ENCODE results near the gene CD200.
A peak's percentile ranks its signal among the peaks of the same experiment; 100 is the strongest.
"Not testable (repeated sequence)": the region's sequence is repeated elsewhere in the genome, so short reads cannot be mapped to it uniquely, and the experiment has no call there.

CD200 gene

GRCh38 chr3:112397556-112397955 lies 64.6 kb downstream of the CD200 start:
- no peak for DNase-seq
- Mint-ChIP-seq H3K4me1 (ENCODE audit: low read depth) (peaks cover 23% of the 10 kb centered on the region), H3K27me3 (no peaks in the 10 kb centered on the region), H3K27ac (no peak overlapping the region), H3K9me3 (peaks cover 6% of the 10 kb centered on the region), H3K4me3 (no peak overlapping the region), H3K36me3 (ENCODE audit: low read depth) (no peaks in the 10 kb centered on the region)

- Mint-ChIP-seq H3K27me3 (no peaks in the 10 kb centered on the region), H3K36me3 (ENCODE audit: low read depth) (no peaks in the 10 kb centered on the region), H3K9me3 (no peaks in the 10 kb centered on the region), H3K27ac (no peak overlapping the region), H3K4me1 (ENCODE audit: low read depth) (peaks cover 11% of the 10 kb centered on the region), H3K4me3 (no peak overlapping the region)
- DNase-seq, result no peak
Observed at GRCh38 chr3:112399064-112399463, 66.1 kb downstream of the CD200 start.

DNA sequence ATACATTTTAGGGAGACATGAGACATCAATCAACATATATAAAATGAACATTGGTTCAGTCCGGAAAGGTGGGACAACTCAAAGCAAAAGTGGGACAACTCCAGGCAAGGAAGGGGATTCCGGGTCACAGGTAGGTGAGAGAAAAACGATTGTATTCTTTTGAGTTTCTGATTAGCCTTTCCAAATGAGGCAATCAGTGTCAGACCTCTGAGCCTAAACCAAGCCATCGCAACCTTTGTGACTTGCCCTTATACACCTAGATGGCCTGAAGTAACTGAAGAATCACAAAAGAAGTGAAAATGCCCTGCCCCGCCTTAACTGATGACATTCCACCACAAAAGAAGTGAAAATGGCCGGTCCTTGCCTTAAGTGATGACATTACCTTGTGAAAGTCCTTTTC lies 66.6 kb downstream of the CD200 start:
- not testable (repeated sequence) for H3K4me1 Mint-ChIP-seq (ENCODE audit: low read depth); H3K27ac Mint-ChIP-seq; H3K36me3 Mint-ChIP-seq (ENCODE audit: low read depth); H3K9me3 Mint-ChIP-seq; H3K27me3 Mint-ChIP-seq; DNase-seq; H3K4me3 Mint-ChIP-seq

DNA sequence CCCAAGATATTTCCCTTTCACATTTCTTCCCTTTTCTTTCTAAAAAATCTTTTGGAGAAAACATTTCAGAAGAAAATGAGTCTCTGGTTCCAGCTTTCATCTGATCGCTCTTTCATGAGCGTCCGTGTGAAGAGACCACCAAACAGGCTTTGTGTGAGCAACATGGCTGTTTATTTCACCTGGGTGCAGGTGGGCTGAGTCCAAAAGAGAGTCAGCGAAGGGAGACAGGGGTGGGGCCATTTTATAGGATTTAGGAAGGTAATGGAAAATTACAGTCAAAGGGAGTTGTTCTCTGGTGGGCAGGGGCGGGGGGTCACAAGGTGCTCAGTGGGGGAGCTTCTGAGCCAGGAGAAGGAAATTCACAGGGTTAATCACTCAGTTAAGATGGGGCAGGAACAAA lies 67.4 kb downstream of the CD200 start:
- DNase-seq, H3K9me3 Mint-ChIP-seq, H3K27ac Mint-ChIP-seq: not testable (repeated sequence)

DNA sequence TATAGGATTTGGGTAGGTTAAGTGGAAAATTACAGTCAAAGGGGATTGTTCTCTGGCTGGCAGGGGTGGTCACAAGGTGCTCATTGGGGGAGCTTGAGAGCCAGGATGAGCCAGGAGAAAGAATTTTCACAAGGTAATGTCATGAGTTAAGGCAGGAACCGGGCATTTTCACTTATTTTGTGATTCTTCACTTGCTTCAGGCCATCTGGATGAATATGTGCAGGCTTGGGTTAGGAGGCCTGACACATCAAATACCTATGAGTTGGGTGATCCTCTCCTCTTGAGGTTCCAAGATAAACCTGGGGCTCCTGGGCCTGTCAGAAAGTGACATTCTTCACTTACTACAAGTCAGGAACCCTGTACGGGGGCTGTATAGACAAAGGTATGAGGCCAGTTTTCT lies 68.7 kb downstream of the CD200 start:
- H3K9me3 Mint-ChIP-seq, result no peaks in the 10 kb centered on the region
- peaks cover 11% of the 10 kb centered on the region for H3K4me1 Mint-ChIP-seq (ENCODE audit: low read depth)
- no peaks in the 10 kb centered on the region for H3K27me3 Mint-ChIP-seq
- no peak overlapping the region for H3K27ac Mint-ChIP-seq
- no peak overlapping the region for H3K4me3 Mint-ChIP-seq
- no peak for DNase-seq
- no peaks in the 10 kb centered on the region for H3K36me3 Mint-ChIP-seq (ENCODE audit: low read depth)

More for the DNA sequence above, 67.4 kb downstream of the CD200 start:
- not testable (repeated sequence) for H3K4me3 Mint-ChIP-seq; H3K36me3 Mint-ChIP-seq (ENCODE audit: low read depth); H3K4me1 Mint-ChIP-seq (ENCODE audit: low read depth); H3K27me3 Mint-ChIP-seq

DNA sequence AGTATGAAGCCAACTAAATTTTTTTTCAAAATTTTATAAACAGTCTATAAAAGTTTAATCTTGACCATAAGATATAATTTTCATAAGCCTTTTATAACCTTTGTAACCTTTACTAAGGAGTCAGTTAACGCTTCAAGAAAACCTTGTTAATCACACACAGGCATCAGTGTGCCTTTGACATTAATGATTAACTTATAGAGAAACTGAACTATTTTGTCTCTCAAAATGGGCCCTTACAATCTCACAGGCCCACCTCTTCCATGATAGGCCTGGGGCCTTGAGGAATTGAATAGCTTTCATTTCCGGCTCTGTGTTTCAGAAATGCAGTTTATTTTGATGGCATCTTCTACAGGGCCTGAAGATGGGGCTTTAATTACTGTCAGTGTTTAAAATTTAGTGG lies 70.1 kb downstream of the CD200 start:
- Mint-ChIP-seq H3K4me3 (no peak overlapping the region), H3K36me3 (ENCODE audit: low read depth) (no peaks in the 10 kb centered on the region), H3K9me3 (no peaks in the 10 kb centered on the region), H3K4me1 (ENCODE audit: low read depth) (peaks cover 20% of the 10 kb centered on the region), H3K27ac (no peak overlapping the region), H3K27me3 (no peaks in the 10 kb centered on the region)
- DNase-seq, result no peak

GRCh38 chr3:112404924-112405549 lies 72.1 kb downstream of the CD200 start:
- peaks cover 21% of the 10 kb centered on the region for H3K4me1 Mint-ChIP-seq (ENCODE audit: low read depth)
- H3K27ac Mint-ChIP-seq; H3K36me3 Mint-ChIP-seq (ENCODE audit: low read depth); DNase-seq; H3K9me3 Mint-ChIP-seq; H3K27me3 Mint-ChIP-seq; H3K4me3 Mint-ChIP-seq: not testable (repeated sequence)

- Mint-ChIP-seq H3K4me3 (no peak overlapping the region), H3K9me3 (no peaks in the 10 kb centered on the region), H3K4me1 (ENCODE audit: low read depth) (peaks cover 21% of the 10 kb centered on the region), H3K36me3 (ENCODE audit: low read depth) (no peaks in the 10 kb centered on the region), H3K27me3 (no peaks in the 10 kb centered on the region), H3K27ac (no peak overlapping the region)
- DNase-seq, result no peak
Observed at GRCh38 chr3:112405845-112406244, 72.9 kb downstream of the CD200 start.

GRCh38 chr3:112407214-112407887 lies 74.4 kb downstream of the CD200 start:
- peak overlapping the region; percentile 23 for H3K27ac Mint-ChIP-seq
- H3K4me1 Mint-ChIP-seq (ENCODE audit: low read depth), result peaks cover 22% of the 10 kb centered on the region
- no peaks in the 10 kb centered on the region for H3K27me3 Mint-ChIP-seq
- DNase-seq, result no peak
- no peak overlapping the region for H3K4me3 Mint-ChIP-seq
- H3K36me3 Mint-ChIP-seq (ENCODE audit: low read depth), result no peaks in the 10 kb centered on the region
- H3K9me3 Mint-ChIP-seq, result peaks cover under 1% of the 10 kb centered on the region

GRCh38 chr3:112407888-112408702 lies 75.1 kb downstream of the CD200 start:
- no peak overlapping the region for H3K27ac Mint-ChIP-seq
- H3K27me3 Mint-ChIP-seq, result no peaks in the 10 kb centered on the region
- no peak overlapping the region for H3K4me3 Mint-ChIP-seq
- peaks cover 2% of the 10 kb centered on the region for H3K9me3 Mint-ChIP-seq
- no peak for DNase-seq
- H3K36me3 Mint-ChIP-seq (ENCODE audit: low read depth), result no peaks in the 10 kb centered on the region
- peaks cover 30% of the 10 kb centered on the region for H3K4me1 Mint-ChIP-seq (ENCODE audit: low read depth)

DNA sequence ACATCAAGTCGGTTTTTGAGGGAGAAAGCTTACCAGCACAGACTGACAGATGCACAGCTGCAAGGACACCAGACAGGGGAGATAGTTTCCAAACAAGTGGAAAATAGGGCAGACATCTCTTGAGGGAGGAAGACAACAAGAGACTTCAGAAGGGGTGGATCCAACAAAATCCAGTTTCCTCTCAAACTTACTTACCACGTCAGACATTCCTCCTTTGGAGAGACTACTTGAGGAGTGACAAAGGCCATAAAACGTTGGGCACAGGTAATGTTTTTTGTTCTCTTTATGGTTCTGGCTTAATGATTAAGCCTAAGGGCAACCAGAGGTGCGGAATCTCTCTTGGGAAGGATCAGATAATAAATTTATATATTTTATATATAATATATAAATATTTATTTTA lies 76.1 kb downstream of the CD200 start:
- peaks cover 33% of the 10 kb centered on the region for H3K4me1 Mint-ChIP-seq (ENCODE audit: low read depth)
- DNase-seq, result no peak
- H3K27me3 Mint-ChIP-seq, result no peaks in the 10 kb centered on the region
- H3K4me3 Mint-ChIP-seq, result no peak overlapping the region
- H3K36me3 Mint-ChIP-seq (ENCODE audit: low read depth), result no peaks in the 10 kb centered on the region
- H3K27ac Mint-ChIP-seq, result no peak overlapping the region
- peaks cover 2% of the 10 kb centered on the region for H3K9me3 Mint-ChIP-seq

GRCh38 chr3:112411425-112411824 lies 78.5 kb downstream of the CD200 start:
- Mint-ChIP-seq H3K36me3 (ENCODE audit: low read depth) (no peaks in the 10 kb centered on the region), H3K27ac (no peak overlapping the region), H3K4me1 (ENCODE audit: low read depth) (peaks cover 26% of the 10 kb centered on the region), H3K9me3 (peaks cover 4% of the 10 kb centered on the region), H3K27me3 (no peaks in the 10 kb centered on the region), H3K4me3 (no peak overlapping the region)
- no peak for DNase-seq
